GM21381 (cell line): ENCODE data around the gene HPS5.

ENCODE experiments used
- ATAC-seq: cut with Tn5 transposase; IDR thresholded peaks from one replicate; pipeline ENCODE4 v1.9.1; 2021; ENCODE audit warnings: mild to moderate bottlenecking, moderate library complexity; ENCODE audit not compliant: unreplicated experiment

HPS5 gene

GRCh38 chr11:18236664-18237356 lies 85.1 kb downstream of the HPS5 start, which contains the start of gene SAA4:
Gene SAA4, minus strand, starts transcription at chr11:18236802. Its CDS starts 876 bp downstream, at chr11:18235926.
- ATAC-seq, result no peak

- ATAC-seq, result no peak
Measured at GRCh38 chr11:18235394-18236334, 86.3 kb downstream of the HPS5 start.

- no peak for ATAC-seq
Measured at GRCh38 chr11:18233912-18234311, 88.0 kb downstream of the HPS5 start.

- ATAC-seq, result no peak
Measured at GRCh38 chr11:18230859-18231258, 91.1 kb downstream of the HPS5 start.

GRCh38 chr11:18229501-18229900 lies 92.4 kb downstream of the HPS5 start:
- peak; percentile 88 for ATAC-seq
